ENCODE measurements around the gene ATP9B.

The ATP9B gene

DNA sequence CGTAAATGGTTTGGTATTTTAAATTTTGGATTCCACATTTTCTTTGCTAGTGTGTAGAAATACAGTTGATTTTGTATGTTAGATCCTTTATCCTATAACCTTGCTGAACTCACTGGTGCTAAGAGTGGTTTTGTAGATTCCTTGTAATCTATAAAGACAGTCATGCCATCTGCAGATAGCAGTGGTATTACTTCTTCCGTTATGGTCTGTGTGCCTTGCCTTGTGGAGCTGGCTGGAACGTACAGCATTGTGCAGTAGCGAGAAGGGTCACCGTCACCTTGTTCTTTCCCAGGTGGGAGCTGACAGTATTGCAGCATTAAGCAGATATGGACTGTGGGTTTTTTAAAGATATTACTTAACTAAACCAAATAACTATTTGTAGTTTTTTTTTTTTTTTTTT is 33.7 kb downstream of the ATP9B start:
- no peaks in the 10 kb centered on the region for H3K9me3 Mint-ChIP-seq
- H3K4me1 Mint-ChIP-seq: peaks cover 6% of the 10 kb centered on the region
- H3K4me3 Mint-ChIP-seq: no peak overlapping the region
- CTCF ChIA-PET: no interaction called here
- no peak overlapping the region for H3K27ac Mint-ChIP-seq
- peaks cover 27% of the 10 kb centered on the region for H3K36me3 Mint-ChIP-seq
- no peaks in the 10 kb centered on the region for H3K27me3 Mint-ChIP-seq
- no peak for DNase-seq

DNA sequence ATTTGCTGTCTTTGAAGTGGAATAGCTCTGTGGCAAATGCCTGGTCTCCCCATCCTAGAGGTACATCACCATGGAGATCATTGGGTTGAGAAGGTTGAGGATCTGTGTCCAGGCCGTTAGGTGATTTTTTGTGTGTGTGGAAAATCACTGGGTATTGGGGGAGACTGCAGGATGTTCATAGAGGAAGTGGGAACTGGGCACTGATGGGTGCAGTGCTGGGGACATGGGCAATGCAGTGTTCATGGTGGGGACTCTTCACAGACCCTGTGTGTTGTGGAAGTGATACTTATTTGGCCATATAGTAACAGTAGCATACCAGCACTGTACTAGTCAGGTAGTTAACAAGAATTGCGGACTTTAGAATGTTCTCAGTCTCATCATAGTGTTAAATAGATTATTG is 34.9 kb downstream of the ATP9B start:
- Mint-ChIP-seq H3K4me1 (peaks cover 7% of the 10 kb centered on the region), H3K9me3 (no peaks in the 10 kb centered on the region), H3K36me3 (peaks cover 22% of the 10 kb centered on the region), H3K27ac (no peak overlapping the region), H3K4me3 (no peak overlapping the region), H3K27me3 (no peaks in the 10 kb centered on the region)
- CTCF ChIA-PET: no interaction called here
- no peak for DNase-seq

DNA sequence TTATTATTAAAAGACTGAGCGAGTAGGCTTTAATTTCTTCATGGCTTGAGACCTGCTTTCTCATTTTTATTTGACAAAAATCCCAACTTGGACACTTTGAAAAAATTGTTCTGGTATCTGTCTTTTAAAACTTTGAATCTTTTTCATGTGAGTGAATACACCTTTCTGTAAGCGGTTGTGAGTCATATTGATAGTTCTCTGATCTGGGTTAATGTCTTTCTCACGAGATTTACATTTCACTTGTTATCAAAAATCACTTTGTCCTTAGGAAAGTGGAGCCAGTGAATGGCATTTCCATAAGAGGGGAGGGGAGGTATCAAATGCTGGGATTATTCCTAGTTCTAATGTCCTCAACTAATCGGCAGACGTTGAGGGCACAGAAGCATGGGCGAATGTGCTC is 36.3 kb downstream of the ATP9B start:
- H3K27me3 Mint-ChIP-seq: no peaks in the 10 kb centered on the region
- no peak overlapping the region for H3K4me3 Mint-ChIP-seq
- H3K4me1 Mint-ChIP-seq: peaks cover 7% of the 10 kb centered on the region
- no peaks in the 10 kb centered on the region for H3K9me3 Mint-ChIP-seq
- no peak for DNase-seq
- peaks cover 20% of the 10 kb centered on the region for H3K36me3 Mint-ChIP-seq
- CTCF ChIA-PET: no interaction called here
- no peak overlapping the region for H3K27ac Mint-ChIP-seq

DNA sequence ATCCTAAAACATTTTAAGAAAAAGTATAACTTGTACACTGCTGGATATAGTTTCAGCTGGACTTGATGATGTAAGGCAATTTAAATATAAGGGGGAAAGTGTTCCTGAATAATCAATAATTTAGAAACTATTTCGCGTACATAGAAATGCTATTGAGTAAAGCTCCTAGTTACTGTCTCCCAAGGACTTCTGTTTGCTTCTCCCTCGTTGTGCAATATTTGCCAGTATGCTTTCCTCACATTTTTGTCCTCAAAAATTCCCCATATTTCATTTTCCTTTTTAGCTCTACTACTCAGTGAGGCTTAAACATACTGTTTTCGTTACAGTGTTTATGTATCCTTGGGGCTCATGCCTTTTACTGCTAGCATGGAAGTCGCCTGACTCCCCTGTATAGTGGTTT is 36.9 kb downstream of the ATP9B start:
- no peak overlapping the region for H3K27ac Mint-ChIP-seq
- H3K4me3 Mint-ChIP-seq: no peak overlapping the region
- no peak for DNase-seq
- peaks cover 7% of the 10 kb centered on the region for H3K4me1 Mint-ChIP-seq
- CTCF ChIA-PET: no interaction called here
- peaks cover 17% of the 10 kb centered on the region for H3K36me3 Mint-ChIP-seq
- H3K27me3 Mint-ChIP-seq: no peaks in the 10 kb centered on the region
- no peaks in the 10 kb centered on the region for H3K9me3 Mint-ChIP-seq

DNA sequence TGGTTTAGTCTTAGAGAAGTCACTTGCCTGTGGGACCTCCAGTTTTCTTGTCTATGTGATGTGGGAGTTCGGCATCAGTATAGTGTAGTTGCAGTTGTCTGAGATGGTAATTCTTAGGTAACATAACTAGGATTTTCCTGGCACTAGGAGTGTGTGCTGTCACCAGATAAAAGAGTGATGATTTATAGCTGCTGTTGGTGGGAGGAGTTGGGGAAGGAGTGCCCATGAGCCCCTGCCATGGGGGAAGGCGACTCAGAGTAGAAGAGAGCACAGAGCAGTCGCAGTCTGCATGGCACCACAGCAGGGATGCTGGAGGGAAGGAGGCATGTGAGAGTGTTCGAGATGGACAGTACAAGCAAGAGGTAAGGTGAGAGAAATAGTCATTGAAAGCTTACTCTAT is 38.7 kb downstream of the ATP9B start:
- H3K4me1 Mint-ChIP-seq: peaks cover 7% of the 10 kb centered on the region
- H3K27ac Mint-ChIP-seq: no peak overlapping the region
- no peak for DNase-seq
- H3K36me3 Mint-ChIP-seq: peaks cover 13% of the 10 kb centered on the region
- CTCF ChIA-PET: no interaction called here
- no peaks in the 10 kb centered on the region for H3K27me3 Mint-ChIP-seq
- no peaks in the 10 kb centered on the region for H3K9me3 Mint-ChIP-seq
- H3K4me3 Mint-ChIP-seq: no peak overlapping the region

DNA sequence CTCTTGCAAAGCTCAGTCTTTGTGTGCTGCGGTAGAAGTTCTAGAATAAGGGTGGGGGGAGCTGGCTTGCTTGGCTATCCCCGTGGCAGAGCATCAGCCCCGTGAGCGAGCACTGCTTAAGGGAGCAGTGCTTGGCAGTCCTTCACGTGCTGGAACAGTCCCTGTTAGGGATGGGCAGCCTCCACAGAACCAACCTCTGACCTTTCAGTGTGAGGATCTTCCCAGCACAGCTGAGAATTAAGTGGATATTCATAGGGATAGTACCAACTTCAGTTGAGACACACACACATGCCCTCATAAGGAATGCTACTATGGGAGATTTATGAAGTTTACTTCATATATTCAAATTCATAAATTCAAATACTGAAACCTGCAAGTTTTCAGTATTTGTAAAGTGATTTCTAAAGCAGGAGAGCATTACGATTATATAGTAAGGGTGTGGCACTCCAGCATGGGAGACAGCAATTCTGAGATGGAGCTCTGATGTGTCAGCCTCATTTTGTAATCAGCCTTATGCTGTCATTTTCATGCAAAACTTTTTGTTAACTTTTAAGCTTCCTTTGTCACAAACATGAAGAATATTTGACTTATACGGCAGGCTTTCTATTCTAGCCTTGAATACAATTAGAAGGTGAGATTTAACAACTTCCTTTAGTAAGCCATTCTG is 39.5 kb downstream of the ATP9B start:
- H3K36me3 Mint-ChIP-seq: peaks cover 10% of the 10 kb centered on the region
- no peak overlapping the region for H3K27ac Mint-ChIP-seq
- H3K9me3 Mint-ChIP-seq: no peaks in the 10 kb centered on the region
- peaks cover 2% of the 10 kb centered on the region for H3K4me1 Mint-ChIP-seq
- no peak overlapping the region for H3K4me3 Mint-ChIP-seq
- no peaks in the 10 kb centered on the region for H3K27me3 Mint-ChIP-seq
- DNase-seq: no peak
- CTCF ChIA-PET: no interaction called here

DNA sequence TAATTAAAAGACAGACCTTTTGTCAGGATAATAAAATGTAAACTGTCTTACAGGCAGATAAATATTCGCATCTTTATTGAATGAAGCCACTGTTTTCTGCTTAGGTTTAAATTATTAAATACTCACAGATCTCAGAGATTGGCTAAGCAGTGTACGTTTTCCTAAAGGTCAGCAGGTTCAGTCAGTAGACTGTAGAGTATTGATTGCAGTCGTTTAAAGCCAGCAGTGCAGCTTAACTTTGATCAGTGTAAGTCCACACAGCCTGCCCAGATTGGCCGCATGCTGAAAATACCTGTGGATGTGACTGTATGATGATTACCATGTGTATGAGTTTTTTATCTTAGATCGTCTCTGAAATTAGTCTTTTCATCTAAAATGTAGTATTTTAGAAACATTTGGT is 42.3 kb downstream of the ATP9B start:
- DNase-seq: no peak
- Mint-ChIP-seq H3K27ac (no peak overlapping the region), H3K9me3 (no peaks in the 10 kb centered on the region), H3K36me3 (peaks cover 22% of the 10 kb centered on the region), H3K27me3 (no peaks in the 10 kb centered on the region), H3K4me1 (peaks cover 2% of the 10 kb centered on the region), H3K4me3 (no peak overlapping the region)
- CTCF ChIA-PET: no interaction called here

DNA sequence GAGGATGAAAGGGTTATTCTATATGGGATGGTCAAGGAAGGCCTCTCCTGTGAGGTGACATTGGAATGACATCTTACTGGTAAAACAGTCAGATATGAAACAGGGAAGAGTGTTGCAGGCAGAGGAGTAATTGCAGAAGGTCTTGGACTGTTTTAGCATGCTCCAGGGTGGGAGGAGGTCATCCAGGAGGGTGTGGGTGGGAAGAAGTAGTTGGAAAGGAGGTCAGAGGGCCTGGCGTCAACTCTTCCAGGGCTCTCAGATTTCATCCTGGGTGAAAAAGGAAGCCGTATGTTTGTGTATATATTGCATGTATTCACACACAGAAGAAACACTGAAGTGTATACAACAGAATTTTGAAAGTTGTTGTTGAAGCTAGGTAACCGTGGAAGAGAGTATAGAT is 48.2 kb downstream of the ATP9B start:
- Mint-ChIP-seq H3K9me3 (no peaks in the 10 kb centered on the region), H3K36me3 (peaks cover 19% of the 10 kb centered on the region), H3K4me3 (no peak overlapping the region), H3K27me3 (no peaks in the 10 kb centered on the region), H3K4me1 (no peaks in the 10 kb centered on the region), H3K27ac (no peak overlapping the region)
- CTCF ChIA-PET: no interaction called here
- no peak for DNase-seq

DNA sequence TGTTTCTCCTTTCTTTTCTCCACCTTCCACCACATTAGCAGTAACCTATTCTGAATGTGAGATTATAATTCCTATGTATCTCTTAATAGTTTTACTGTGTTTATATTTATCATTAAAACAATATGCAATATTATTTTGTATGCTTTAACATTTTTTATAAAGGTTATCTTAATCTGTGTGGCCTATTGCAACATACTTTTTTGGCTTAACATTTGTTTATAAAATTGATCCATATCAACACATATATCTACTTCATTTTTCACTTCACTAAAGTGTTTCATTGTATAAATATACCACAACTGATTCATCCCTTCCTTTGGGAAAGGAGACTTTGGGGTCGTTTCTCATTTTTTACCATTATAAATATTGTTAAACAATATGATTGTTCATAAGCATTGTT is 48.6 kb downstream of the ATP9B start:
- no peak for DNase-seq
- H3K36me3 Mint-ChIP-seq: peaks cover 21% of the 10 kb centered on the region
- H3K27me3 Mint-ChIP-seq: no peaks in the 10 kb centered on the region
- CTCF ChIA-PET: no interaction called here
- no peaks in the 10 kb centered on the region for H3K4me1 Mint-ChIP-seq
- no peak overlapping the region for H3K4me3 Mint-ChIP-seq
- no peak overlapping the region for H3K27ac Mint-ChIP-seq
- no peaks in the 10 kb centered on the region for H3K9me3 Mint-ChIP-seq

DNA sequence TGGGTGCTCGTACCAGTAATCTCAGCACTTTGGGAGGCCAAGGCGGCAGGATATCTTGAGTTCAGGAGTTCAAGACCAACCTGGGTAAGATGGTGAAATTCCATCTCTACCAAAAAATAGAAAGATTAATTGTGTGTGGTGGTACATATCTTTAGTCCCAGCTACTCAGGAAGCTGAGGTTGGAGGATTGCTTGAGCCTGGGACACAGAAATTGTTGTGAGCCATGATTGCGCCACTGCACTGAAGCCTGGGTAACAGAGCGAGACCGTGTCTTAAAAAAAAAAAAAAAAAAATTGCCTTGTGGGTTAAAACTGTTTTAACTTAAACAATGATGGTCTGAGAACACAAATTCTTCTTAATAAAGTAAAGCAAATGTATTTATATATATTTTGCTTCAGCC is 49.6 kb downstream of the ATP9B start:
- DNase-seq: no peak
- no peak overlapping the region for H3K4me3 Mint-ChIP-seq
- peaks cover 22% of the 10 kb centered on the region for H3K36me3 Mint-ChIP-seq
- no peaks in the 10 kb centered on the region for H3K4me1 Mint-ChIP-seq
- no peak overlapping the region for H3K27ac Mint-ChIP-seq
- CTCF ChIA-PET: no interaction called here
- no peaks in the 10 kb centered on the region for H3K9me3 Mint-ChIP-seq
- H3K27me3 Mint-ChIP-seq: no peaks in the 10 kb centered on the region

DNA sequence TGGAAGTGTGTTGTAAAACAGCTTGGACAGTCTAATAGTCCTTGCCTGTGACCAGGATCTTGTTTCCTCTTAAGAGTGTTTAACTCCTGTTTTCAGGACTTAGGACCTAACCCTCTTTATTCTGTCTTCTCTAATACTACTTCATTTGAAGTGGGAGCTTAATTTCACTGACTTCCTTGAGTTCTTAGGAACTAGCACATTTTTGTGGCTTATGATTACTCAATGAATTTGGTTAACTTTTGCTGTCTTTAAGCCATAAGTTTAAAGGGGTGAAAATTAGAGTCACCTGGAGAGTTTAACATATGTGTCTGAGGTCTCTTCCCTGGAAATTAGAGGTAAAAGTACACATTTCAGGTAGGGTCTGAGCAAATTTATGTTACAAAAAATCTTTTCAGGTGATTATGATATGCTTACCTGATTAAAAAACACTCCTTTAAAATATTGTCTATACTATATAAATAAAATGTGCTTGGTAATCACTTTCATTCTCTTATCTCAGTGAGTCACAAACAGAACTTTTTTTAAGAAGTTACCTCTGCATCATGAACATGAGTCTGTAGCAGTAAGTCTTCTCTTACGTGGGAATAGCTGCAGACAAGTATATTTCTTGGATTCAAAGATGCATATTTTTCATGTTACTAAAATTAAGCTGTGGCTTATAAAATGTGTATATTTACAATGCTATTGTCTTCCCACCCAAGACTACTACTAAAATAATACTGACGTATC is 52.7 kb downstream of the ATP9B start:
- CTCF ChIA-PET: interaction anchor here (0.7 kb wide), 1 partner anchor 1812 kb away, joined by 3 read pairs; no protein-coding TSS in a partner anchor
- Mint-ChIP-seq H3K36me3 (peaks cover 11% of the 10 kb centered on the region), H3K27ac (no peak overlapping the region), H3K4me1 (no peaks in the 10 kb centered on the region), H3K9me3 (no peaks in the 10 kb centered on the region), H3K27me3 (no peaks in the 10 kb centered on the region), H3K4me3 (no peak overlapping the region)
- DNase-seq: no peak

DNA sequence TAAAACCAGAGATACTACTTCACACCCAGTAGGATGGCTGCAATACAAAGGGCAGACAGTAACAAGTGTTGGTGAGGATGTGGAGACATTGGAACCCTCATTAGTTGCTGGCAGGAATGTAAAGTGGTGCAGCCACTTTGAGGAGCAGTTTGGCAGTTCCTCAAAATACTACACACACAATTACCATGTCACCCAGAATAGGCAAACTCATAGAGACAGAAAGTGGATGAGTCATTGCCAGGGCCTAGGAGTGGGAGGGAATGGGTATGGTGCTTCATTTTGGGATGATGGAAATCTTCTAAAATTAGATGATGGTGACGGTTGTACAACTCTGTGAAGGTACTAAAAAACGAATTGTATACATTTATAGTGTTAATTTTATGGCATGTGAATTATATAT is 54.8 kb downstream of the ATP9B start:
- no peaks in the 10 kb centered on the region for H3K27me3 Mint-ChIP-seq
- H3K9me3 Mint-ChIP-seq: no peaks in the 10 kb centered on the region
- peaks cover 18% of the 10 kb centered on the region for H3K36me3 Mint-ChIP-seq
- H3K27ac Mint-ChIP-seq: no peak overlapping the region
- DNase-seq: no peak
- H3K4me3 Mint-ChIP-seq: no peak overlapping the region
- H3K4me1 Mint-ChIP-seq: no peaks in the 10 kb centered on the region
- CTCF ChIA-PET: no interaction called here

DNA sequence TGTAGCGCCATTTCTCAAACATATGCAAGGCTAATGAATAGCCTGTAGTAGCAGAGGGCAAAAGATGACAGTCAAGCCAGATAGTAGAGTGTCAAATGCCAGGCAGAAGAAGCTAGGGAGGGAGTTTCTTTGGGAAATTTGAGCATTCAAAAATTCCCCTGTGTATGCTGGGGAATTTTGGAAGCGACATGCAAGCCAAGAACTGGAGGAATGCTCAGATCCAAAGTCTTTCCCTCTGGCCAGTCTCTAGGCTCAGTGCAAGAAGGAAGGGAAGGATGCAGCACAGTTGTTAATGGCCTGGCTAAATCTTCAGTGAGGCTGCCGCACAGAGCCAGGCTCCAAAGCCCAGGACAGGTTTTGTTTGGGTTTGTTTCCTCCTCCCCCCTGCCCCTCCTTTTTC is 59.9 kb downstream of the ATP9B start:
- CTCF ChIA-PET: no interaction called here
- no peaks in the 10 kb centered on the region for H3K27me3 Mint-ChIP-seq
- H3K4me1 Mint-ChIP-seq: no peaks in the 10 kb centered on the region
- no peak for DNase-seq
- no peaks in the 10 kb centered on the region for H3K9me3 Mint-ChIP-seq
- peaks cover 19% of the 10 kb centered on the region for H3K36me3 Mint-ChIP-seq
- no peak overlapping the region for H3K4me3 Mint-ChIP-seq
- H3K27ac Mint-ChIP-seq: no peak overlapping the region

DNA sequence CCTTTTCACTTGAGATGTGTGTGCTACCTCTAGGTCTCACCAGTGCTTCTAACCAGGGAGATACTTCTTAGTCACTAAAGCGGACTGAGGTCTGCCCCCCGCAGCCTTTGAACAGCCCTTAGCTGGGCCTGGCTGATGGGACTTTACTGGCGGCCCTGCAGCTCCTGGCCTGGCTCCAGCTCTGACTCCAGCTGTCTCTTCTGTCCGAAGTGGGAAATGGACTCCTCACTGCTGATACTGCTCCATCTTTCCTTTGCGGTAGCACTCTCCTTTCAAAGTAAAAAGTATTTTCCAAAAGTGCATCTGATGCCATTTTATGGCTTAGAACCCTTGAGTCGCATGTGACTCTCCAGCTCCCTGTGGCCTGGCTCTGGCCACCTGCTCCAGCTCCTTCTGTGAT is 64.5 kb downstream of the ATP9B start:
- no peak overlapping the region for H3K4me3 Mint-ChIP-seq
- no peak overlapping the region for H3K27ac Mint-ChIP-seq
- no peaks in the 10 kb centered on the region for H3K9me3 Mint-ChIP-seq
- CTCF ChIA-PET: no interaction called here
- no peaks in the 10 kb centered on the region for H3K27me3 Mint-ChIP-seq
- H3K4me1 Mint-ChIP-seq: no peaks in the 10 kb centered on the region
- H3K36me3 Mint-ChIP-seq: peaks cover 27% of the 10 kb centered on the region
- no peak for DNase-seq

DNA sequence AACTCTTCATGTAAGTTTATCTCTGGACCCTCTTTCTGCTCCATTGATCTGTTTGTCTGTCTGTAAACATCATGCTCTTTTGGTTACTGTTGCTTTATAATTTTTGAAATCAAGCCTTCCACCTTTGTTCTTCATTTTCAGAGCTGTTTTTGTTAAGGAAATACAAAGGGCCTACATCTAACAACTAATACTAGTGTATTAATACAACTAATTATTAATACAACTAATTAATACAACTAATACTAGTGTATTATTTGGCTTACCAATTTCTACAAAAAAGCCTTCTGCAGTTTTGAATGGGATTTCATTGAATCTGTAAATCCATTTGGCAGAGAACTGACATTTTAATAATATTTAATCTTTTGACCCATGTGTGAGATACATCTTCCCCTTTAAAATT is 66.7 kb downstream of the ATP9B start:
- Mint-ChIP-seq H3K27ac (no peak overlapping the region), H3K4me1 (no peaks in the 10 kb centered on the region), H3K27me3 (no peaks in the 10 kb centered on the region), H3K4me3 (no peak overlapping the region), H3K36me3 (peaks cover 20% of the 10 kb centered on the region), H3K9me3 (no peaks in the 10 kb centered on the region)
- CTCF ChIA-PET: no interaction called here
- DNase-seq: no peak
